ENCODE measurements around the gene RASGRF1.

DNA sequence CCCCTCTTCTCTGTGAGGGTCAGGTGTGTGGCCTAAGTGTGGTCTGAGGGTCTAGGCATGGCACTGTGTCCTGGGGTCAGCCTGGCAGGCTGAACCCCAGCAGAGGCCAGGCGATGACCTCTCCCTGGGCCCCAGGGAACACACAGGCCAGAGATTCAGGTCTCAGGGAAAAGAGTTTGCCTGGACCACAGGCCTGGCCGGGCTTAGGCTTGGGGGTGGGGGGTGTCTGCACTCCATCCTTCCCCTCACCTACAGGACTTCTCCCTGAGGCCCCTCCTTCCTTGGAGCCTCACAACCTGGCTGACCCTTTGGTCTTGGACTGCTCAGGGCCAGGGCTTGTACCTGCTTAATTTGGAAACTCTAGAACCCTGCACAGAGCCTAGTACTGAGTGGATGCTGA lies 21.8 kb downstream of the RASGRF1 start:
- TF ChIP-seq, protein P1, sequence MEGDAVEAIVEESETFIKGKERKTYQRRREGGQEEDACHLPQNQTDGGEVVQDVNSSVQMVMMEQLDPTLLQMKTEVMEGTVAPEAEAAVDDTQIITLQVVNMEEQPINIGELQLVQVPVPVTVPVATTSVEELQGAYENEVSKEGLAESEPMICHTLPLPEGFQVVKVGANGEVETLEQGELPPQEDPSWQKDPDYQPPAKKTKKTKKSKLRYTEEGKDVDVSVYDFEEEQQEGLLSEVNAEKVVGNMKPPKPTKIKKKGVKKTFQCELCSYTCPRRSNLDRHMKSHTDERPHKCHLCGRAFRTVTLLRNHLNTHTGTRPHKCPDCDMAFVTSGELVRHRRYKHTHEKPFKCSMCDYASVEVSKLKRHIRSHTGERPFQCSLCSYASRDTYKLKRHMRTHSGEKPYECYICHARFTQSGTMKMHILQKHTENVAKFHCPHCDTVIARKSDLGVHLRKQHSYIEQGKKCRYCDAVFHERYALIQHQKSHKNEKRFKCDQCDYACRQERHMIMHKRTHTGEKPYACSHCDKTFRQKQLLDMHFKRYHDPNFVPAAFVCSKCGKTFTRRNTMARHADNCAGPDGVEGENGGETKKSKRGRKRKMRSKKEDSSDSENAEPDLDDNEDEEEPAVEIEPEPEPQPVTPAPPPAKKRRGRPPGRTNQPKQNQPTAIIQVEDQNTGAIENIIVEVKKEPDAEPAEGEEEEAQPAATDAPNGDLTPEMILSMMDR (conservative IDR thresholded peaks at IDR 0.05; ENCODE audit: low read length), result no peak
- no peak for TF ChIP-seq EZH2phosphoT487 (IDR thresholded peaks at IDR 0.05; ENCODE audit: borderline replicate concordance)
